ENCODE measurements around the gene TMCC2. TPM values are rescaled to one million over a fixed set of nuclear protein-coding genes. Genes with fewer than 3 reads are reported as not detected.
"Not testable (repeated sequence)": the region's sequence is repeated elsewhere in the genome, so short reads cannot be mapped to it uniquely, and the experiment has no call there.

TMCC2 gene
- total and polyA plus RNA-seq, 7 donors, result 0.66 to 21.4 (median 6.5) TPM

GRCh38 chr1:205294934-205295333 lies 67.2 kb downstream of the TMCC2 start:
- Histone ChIP-seq H3K27me3 (ENCODE audit: insufficient read depth in 3 of 3, low read length in 2 of 3) (no peaks in the 10 kb centered on the region), H3K4me1 (peaks cover 9% of the 10 kb centered on the region), H3K27ac (no peak overlapping the region), H3K4me3 (no peak overlapping the region), H3K36me3 (ENCODE audit: insufficient read depth in 1 of 2, low read depth in 1 of 2) (no peaks in the 10 kb centered on the region), H3K9me3 (no peaks in the 10 kb centered on the region)
- DNase-seq, result no peak
- 80 to 88% (median 85%) methylated on average over 5 of the region's 5 CpGs for WGBS, 3 donors
- ATAC-seq, result no peak
- intact Hi-C loops (cut with DNase I), result no loop called here
- no peak for TF ChIP-seq CTCF (IDR thresholded peaks at IDR 0.05)

DNA sequence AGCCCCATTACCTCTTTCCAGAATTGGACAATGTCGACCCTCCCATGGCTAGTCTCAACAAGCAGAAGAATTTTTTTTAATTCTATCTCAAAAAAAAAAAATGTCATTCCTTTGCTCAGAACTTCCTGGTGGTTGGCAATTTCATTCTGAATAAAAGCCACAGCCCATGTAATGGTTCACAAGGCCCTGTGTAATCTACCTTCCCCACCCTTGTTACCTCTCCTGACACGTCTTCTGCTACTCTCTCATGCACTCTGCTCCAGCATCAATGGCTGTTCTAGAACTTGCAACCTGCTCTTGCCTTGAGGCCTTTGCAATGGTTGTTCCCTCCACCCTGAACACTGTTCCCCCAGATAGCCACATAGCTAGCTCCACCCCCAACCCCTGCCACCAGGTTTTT lies 68.4 kb downstream of the TMCC2 start:
- H3K27me3 ChIP-seq (ENCODE audit: insufficient read depth in 3 of 3, low read length in 2 of 3), result no peaks in the 10 kb centered on the region
- TF ChIP-seq CTCF (IDR thresholded peaks at IDR 0.05), result no peak
- H3K27ac ChIP-seq, result no peak overlapping the region
- intact Hi-C loops (cut with DNase I), result no loop called here
- WGBS, 3 donors, result 91 to 94% (median 93%) methylated on average over 2 of the region's 2 CpGs
- DNase-seq (no peak), ATAC-seq (no peak)
- H3K36me3 ChIP-seq (ENCODE audit: insufficient read depth in 1 of 2, low read depth in 1 of 2), result no peaks in the 10 kb centered on the region
- no peaks in the 10 kb centered on the region for H3K9me3 ChIP-seq
- no peak overlapping the region for H3K4me3 ChIP-seq
- H3K4me1 ChIP-seq, result peaks cover 9% of the 10 kb centered on the region

DNA sequence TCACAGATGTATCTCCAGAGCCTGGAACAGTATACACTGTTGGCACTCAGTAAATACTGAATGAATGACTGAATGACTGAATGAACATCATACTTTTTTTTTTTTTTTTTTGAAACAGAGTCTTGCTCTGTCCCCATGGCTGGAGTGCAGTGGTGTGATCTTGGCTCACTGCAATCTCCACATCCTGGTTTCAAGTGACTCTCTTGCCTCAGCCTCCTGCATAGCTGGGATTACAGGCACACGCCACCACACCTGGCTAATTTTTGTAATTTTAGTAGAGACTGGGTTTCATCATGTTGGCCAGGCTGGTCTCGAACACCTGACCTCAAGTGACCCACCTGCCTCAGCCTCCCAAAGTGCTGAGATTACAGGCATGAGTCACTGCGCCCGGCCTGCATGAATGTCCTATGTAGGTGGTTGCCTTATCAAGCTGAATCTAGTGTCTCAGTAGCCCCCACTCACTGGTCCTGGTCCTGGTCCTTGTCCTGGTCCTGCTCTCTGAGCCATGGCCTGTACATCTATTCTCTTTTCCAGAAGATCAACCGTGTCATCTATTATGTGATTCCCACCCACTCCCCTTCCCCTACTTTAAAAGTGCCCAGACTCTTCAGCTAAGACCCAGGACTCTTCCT lies 69.9 kb downstream of the TMCC2 start:
- H3K9me3 ChIP-seq; intact Hi-C loops (cut with DNase I); H3K27me3 ChIP-seq (ENCODE audit: insufficient read depth in 3 of 3, low read length in 2 of 3); DNase-seq; H3K36me3 ChIP-seq (ENCODE audit: insufficient read depth in 1 of 2, low read depth in 1 of 2); H3K4me3 ChIP-seq; ATAC-seq; H3K27ac ChIP-seq; H3K4me1 ChIP-seq: not testable (repeated sequence)
- 71 to 90% (median 73%) methylated on average over 5 of the region's 5 CpGs for WGBS, 3 donors

DNA sequence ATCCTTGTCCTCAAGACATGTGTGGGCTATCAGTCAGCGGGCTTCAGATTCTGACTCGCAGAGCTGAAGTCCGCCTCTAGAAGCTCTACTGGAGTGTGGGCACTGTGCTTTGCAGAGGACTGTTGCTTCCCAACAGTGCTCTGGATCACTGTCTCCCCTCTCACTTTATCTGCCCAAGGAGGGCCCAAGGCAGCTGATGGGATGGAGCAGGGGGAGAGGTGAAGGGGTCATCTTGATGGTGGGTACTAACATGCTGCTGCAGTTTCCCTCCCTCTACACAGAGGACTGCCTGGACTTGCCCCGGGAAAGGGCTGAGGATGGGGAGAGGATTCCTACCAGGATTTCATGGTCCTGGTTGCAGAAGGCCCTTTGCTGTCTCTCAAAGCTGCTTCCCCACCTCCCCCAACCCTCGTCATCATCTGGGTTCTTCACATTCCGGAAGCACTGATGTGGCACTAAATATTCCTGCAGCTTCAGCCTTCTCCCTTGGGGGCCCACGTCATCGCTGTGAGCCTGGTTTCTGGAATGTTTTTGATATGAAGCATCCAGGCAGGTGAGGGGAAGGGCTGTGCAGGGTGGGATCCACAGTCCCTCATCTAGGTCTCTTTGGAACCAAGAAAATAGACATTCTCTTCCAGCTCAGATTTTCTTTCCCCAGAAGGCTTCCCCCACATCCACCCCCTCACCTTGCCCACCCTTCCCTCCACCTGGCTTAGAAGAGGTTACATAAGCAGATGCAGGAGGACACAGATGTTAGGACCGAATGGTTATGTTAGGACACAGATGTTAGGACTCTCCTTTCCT lies 70.6 kb downstream of the TMCC2 start:
- TF ChIP-seq CTCF (IDR thresholded peaks at IDR 0.05), result no peak
- Histone ChIP-seq H3K27ac (no peak overlapping the region), H3K4me1 (peaks cover 9% of the 10 kb centered on the region), H3K27me3 (ENCODE audit: insufficient read depth in 3 of 3, low read length in 2 of 3) (no peaks in the 10 kb centered on the region), H3K4me3 (no peak overlapping the region), H3K9me3 (no peaks in the 10 kb centered on the region), H3K36me3 (ENCODE audit: insufficient read depth in 1 of 2, low read depth in 1 of 2) (peaks cover 0 to 7% of the 10 kb centered on the region in 2 donors)
- no peak for DNase-seq
- intact Hi-C loops (cut with DNase I), result no loop called here
- 66 to 71% (median 70%) methylated on average over 9 of the region's 9 CpGs for WGBS, 3 donors
- no peak for ATAC-seq

- no peak overlapping the region for H3K4me3 ChIP-seq
- intact Hi-C loops (cut with DNase I), result no loop called here
- H3K36me3 ChIP-seq (ENCODE audit: insufficient read depth in 1 of 2, low read depth in 1 of 2), result peaks cover 0 to 24% of the 10 kb centered on the region in 2 donors
- H3K4me1 ChIP-seq, result no peaks in the 10 kb centered on the region
- ATAC-seq (no peak), DNase-seq (no peak)
- no peaks in the 10 kb centered on the region for H3K9me3 ChIP-seq
- no peak for TF ChIP-seq CTCF (IDR thresholded peaks at IDR 0.05)
- WGBS, 3 donors, result 91 to 94% (median 93%) methylated on average over 9 of the region's 9 CpGs
- H3K27me3 ChIP-seq (ENCODE audit: insufficient read depth in 3 of 3, low read length in 2 of 3), result no peaks in the 10 kb centered on the region
- H3K27ac ChIP-seq, result no peak overlapping the region
These were observed 72.4 kb downstream of the TMCC2 start for GRCh38 chr1:205300149-205300548.
